ENCODE data around the gene CCDC192.

GRCh38 chr5:127839072-127839471 is 135.9 kb downstream of the CCDC192 start:
- TF ChIP-seq JAZF1 (CRISPR knock-in tag; IDR thresholded peaks at IDR 0.05): no peak
- TF ChIP-seq CTCF (IDR thresholded peaks at IDR 0.05): no peak
- TF ChIP-seq SMAD4 (CRISPR knock-in tag; IDR thresholded peaks at IDR 0.05): no peak
- TF ChIP-seq NR2C2 (CRISPR knock-in tag; IDR thresholded peaks at IDR 0.05): no peak
- TF ChIP-seq FOXJ3 (CRISPR knock-in tag; IDR thresholded peaks at IDR 0.05; ENCODE audit: borderline replicate concordance): no peak
- no peak for TF ChIP-seq ZNF138 (CRISPR knock-in tag; conservative IDR thresholded peaks at IDR 0.05)
- no peak for TF ChIP-seq RORB (CRISPR knock-in tag; IDR thresholded peaks at IDR 0.05)
- TF ChIP-seq ZNF512 (CRISPR knock-in tag; IDR thresholded peaks at IDR 0.05; ENCODE audit: borderline replicate concordance): no peak
- no peak for TF ChIP-seq NFE2L1 (CRISPR knock-in tag; IDR thresholded peaks at IDR 0.05)
- TF ChIP-seq MYBL2 (CRISPR knock-in tag; IDR thresholded peaks at IDR 0.05): no peak
- no peak for TF ChIP-seq SP1 (CRISPR knock-in tag; conservative IDR thresholded peaks at IDR 0.05)
- TF ChIP-seq NR1H2 (CRISPR knock-in tag; IDR thresholded peaks at IDR 0.05): no peak

Measured in WTC11 (cell line).